Measurements from ENCODE around the gene MYT1. TPM values are rescaled to one million over a fixed set of nuclear protein-coding genes. Genes with fewer than 3 reads are reported as not detected.

Gene MYT1
- total RNA-seq, 1 donor from 2014 or later = 0.34 TPM

DNA sequence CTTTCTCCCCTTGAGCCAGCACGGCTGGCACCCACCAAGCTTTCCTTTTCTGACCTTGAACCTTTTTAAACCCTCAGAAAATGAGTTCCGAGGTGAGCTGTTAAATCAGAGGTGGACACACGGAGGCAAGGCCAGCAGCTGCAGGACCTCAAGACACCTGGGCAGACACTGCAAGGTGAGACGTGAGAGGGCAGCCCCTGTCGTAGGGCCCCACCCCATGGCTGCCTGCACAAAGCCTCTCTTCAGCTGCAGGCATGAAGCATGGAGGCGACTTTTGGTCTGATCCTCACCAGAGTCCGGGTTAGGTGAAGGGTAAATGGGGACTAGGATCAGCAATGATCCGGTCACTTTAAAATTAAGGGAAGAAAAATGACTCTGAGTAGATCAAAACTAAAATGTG is 25.7 kb downstream of the MYT1 start:
- peaks cover 4% of the 10 kb centered on the region for H3K9me3 Mint-ChIP-seq
- H3K27ac Mint-ChIP-seq = no peak overlapping the region
- H3K27me3 Mint-ChIP-seq (ENCODE audit: low read depth) = peaks cover 54% of the 10 kb centered on the region
- H3K36me3 Mint-ChIP-seq = no peaks in the 10 kb centered on the region
- DNase-seq (ENCODE audit: low spot score in 2 of 2, unreplicated experiment in 2 of 2) = no peak
- TF ChIP-seq, protein P1, sequence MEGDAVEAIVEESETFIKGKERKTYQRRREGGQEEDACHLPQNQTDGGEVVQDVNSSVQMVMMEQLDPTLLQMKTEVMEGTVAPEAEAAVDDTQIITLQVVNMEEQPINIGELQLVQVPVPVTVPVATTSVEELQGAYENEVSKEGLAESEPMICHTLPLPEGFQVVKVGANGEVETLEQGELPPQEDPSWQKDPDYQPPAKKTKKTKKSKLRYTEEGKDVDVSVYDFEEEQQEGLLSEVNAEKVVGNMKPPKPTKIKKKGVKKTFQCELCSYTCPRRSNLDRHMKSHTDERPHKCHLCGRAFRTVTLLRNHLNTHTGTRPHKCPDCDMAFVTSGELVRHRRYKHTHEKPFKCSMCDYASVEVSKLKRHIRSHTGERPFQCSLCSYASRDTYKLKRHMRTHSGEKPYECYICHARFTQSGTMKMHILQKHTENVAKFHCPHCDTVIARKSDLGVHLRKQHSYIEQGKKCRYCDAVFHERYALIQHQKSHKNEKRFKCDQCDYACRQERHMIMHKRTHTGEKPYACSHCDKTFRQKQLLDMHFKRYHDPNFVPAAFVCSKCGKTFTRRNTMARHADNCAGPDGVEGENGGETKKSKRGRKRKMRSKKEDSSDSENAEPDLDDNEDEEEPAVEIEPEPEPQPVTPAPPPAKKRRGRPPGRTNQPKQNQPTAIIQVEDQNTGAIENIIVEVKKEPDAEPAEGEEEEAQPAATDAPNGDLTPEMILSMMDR (IDR thresholded peaks at IDR 0.05; ENCODE audit: unreplicated experiment) = no peak
- H3K4me1 Mint-ChIP-seq = peaks cover 11% of the 10 kb centered on the region
- H3K4me3 Mint-ChIP-seq = no peak overlapping the region

DNA sequence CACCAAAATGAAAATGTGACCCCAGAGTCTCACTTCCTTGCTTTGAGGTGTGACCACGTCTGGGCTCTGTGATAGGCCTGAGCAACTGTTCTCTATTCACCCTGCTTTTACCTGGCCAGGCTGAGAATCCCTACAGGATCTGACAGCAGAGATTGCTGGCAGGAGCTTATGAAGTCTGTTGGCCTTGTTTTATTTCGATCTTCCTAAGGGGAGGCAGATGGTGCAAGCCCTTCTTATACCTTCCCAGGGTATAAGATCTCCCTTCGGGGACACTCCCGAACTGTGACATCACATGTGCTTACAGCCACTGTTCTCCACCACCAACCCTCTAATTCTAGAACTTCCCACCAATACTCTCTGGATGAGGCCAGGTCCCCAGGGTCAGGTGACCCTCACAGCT is 26.8 kb downstream of the MYT1 start:
- DNase-seq (ENCODE audit: low spot score in 2 of 2, unreplicated experiment in 2 of 2) = no peak
- peaks cover 11% of the 10 kb centered on the region for H3K4me1 Mint-ChIP-seq
- H3K4me3 Mint-ChIP-seq = no peak overlapping the region
- peaks cover 61% of the 10 kb centered on the region for H3K27me3 Mint-ChIP-seq (ENCODE audit: low read depth)
- H3K27ac Mint-ChIP-seq = no peak overlapping the region
- H3K36me3 Mint-ChIP-seq = no peaks in the 10 kb centered on the region
- H3K9me3 Mint-ChIP-seq = peaks cover 4% of the 10 kb centered on the region
- TF ChIP-seq, protein P1 (IDR thresholded peaks at IDR 0.05; ENCODE audit: unreplicated experiment) = no peak

DNA sequence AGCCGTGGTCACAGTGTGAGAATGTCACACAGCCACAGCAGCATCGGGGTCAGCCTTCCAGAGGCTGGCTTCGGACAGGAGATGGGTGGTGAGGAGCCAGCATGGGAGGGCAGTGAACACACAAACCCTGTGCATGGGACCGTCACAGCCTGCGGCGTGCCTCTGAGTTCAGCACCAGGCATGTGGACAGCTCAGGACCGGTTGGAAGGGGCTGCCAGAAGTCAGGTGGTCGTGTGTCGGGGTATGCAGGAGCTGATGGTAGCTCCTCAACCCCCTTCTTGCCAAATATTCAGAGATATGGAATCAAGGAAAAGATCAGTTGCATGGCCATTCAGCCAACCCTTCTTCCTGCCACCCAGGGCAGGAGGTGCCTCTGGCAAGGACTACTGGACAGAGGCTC is 28.2 kb downstream of the MYT1 start:
- TF ChIP-seq, protein P1 (IDR thresholded peaks at IDR 0.05; ENCODE audit: unreplicated experiment) = no peak
- Mint-ChIP-seq H3K27ac (no peak overlapping the region), H3K27me3 (ENCODE audit: low read depth) (peaks cover 73% of the 10 kb centered on the region), H3K4me1 (peaks cover 11% of the 10 kb centered on the region), H3K36me3 (no peaks in the 10 kb centered on the region), H3K9me3 (no peaks in the 10 kb centered on the region), H3K4me3 (no peak overlapping the region)
- DNase-seq (ENCODE audit: low spot score in 2 of 2, unreplicated experiment in 2 of 2) = no peak

DNA sequence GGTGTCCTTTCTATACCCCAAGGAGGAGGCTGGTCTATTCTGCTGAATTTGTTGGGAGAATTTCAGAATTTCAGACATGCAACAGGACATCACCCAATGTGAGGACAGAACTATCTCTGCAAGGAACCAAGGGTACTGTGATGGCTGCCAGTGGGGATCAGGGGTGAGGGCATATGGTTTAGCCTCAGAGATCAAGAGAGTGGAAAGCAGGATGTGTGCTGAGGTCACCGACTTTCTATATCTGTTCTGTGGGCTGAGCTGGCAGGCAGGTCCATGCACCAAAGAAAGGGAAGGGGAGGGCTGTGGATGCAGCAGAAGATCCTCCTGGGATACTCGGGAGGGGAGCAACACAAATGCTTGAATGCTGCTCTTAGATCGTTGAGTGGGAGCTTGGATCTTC is 28.8 kb downstream of the MYT1 start:
- Mint-ChIP-seq H3K4me1 (peaks cover 11% of the 10 kb centered on the region), H3K9me3 (no peaks in the 10 kb centered on the region), H3K36me3 (no peaks in the 10 kb centered on the region), H3K27me3 (ENCODE audit: low read depth) (peaks cover 76% of the 10 kb centered on the region), H3K4me3 (no peak overlapping the region), H3K27ac (no peak overlapping the region)
- TF ChIP-seq, protein P1 (IDR thresholded peaks at IDR 0.05; ENCODE audit: unreplicated experiment) = no peak
- no peak for DNase-seq (ENCODE audit: low spot score in 2 of 2, unreplicated experiment in 2 of 2)

DNA sequence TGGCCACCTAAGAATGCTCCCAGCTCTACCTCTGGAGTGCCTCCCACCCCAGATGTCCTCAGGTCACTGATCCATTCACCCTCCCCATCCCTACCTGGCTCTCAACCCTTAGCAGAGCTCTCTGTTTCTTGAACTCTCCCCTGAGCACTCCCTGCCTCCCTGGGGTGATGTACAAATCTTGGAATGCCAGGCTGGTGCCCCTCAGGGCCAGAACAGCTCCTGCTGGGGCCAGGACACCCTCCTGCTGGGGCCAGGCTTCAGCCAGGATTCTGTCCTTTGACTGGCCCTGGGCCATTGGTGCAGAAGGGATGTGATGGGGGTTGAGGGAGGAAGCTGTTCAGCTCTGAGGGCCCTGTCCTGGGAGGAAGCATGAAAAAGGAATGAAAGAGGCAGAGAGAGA is 30.0 kb downstream of the MYT1 start:
- Mint-ChIP-seq H3K36me3 (no peaks in the 10 kb centered on the region), H3K27me3 (ENCODE audit: low read depth) (peaks cover 75% of the 10 kb centered on the region), H3K4me1 (peaks cover 4% of the 10 kb centered on the region), H3K4me3 (no peak overlapping the region), H3K27ac (no peak overlapping the region), H3K9me3 (no peaks in the 10 kb centered on the region)
- DNase-seq (ENCODE audit: low spot score in 2 of 2, unreplicated experiment in 2 of 2) = no peak
- TF ChIP-seq, protein P1 (IDR thresholded peaks at IDR 0.05; ENCODE audit: unreplicated experiment) = no peak

DNA sequence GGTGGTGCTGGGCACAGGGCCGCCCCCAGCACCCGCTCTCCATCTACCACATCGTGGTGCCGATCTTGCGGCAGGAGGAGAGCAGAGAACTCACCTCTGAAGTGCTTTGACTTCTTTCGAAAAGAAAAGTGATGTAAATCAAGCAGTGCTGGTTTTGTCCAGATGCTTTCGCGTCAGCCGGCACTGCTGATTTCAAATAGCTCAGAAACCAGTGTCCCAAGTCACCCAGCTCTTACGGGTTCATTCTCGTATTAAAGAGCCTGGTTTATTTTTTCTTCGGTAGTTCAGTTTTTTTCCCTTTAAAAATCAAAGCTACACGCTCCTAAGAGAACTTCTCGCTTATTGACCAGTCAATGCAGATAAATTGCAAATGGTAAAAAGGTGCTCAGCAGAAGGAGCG is 32.1 kb downstream of the MYT1 start:
- DNase-seq (ENCODE audit: low spot score in 2 of 2, unreplicated experiment in 2 of 2) = no peak
- peaks cover 80% of the 10 kb centered on the region for H3K27me3 Mint-ChIP-seq (ENCODE audit: low read depth)
- no peaks in the 10 kb centered on the region for H3K4me1 Mint-ChIP-seq
- H3K27ac Mint-ChIP-seq = no peak overlapping the region
- H3K9me3 Mint-ChIP-seq = no peaks in the 10 kb centered on the region
- TF ChIP-seq, protein P1 (IDR thresholded peaks at IDR 0.05; ENCODE audit: unreplicated experiment) = no peak
- no peaks in the 10 kb centered on the region for H3K36me3 Mint-ChIP-seq
- H3K4me3 Mint-ChIP-seq = no peak overlapping the region
